Panc1 (cell line): Measurements from ENCODE around the gene ALG1L2. TPM values are rescaled to one million over a fixed set of nuclear protein-coding genes. Genes with fewer than 3 reads are reported as not detected.
"Not testable (repeated sequence)": the region's sequence is repeated elsewhere in the genome, so short reads cannot be mapped to it uniquely, and the experiment has no call there.

Source experiments
- ATAC-seq: fragments of 200-7000 bp; cut with Tn5 transposase; 2 replicates; pipeline ENCODE4 v1.9.1; 2020; ENCODE audit warnings: mild to moderate bottlenecking, moderate library complexity
- BruUV-seq: library from RNA; stranded (reverse); fragments of 400-500 nt; replicated peaks from 2 replicates; lab custom pipeline; 2021; lab: Mats Ljungman, UMichigan
- CTCF ChIA-PET: fragments of 300-600 bp; sonication (Branson Sonifier 250); formaldehyde crosslinking; loops from one replicate; lab custom pipeline; 2022; ENCODE audit warnings: antibody characterized with exemption; lab: Charles Lee
- POLR2A ChIA-PET: fragments of 300-600 bp; sonication (Branson Sonifier 250); formaldehyde crosslinking; loops from one replicate; lab custom pipeline; 2022; ENCODE audit warnings: antibody characterized with exemption; lab: Charles Lee
- DNase-seq: peaks from one replicate; pipeline ENCODE4 v3.0.0-alpha.2; 2010; ENCODE audit warnings: low read depth, low spot score
- H3K27ac ChIP-seq: 2 replicates; pipeline ENCODE4 v1.5.1; 2011; ENCODE audit warnings: mild to moderate bottlenecking, low read length, inconsistent platforms
- H3K27me3 ChIP-seq: fragments of 200-500 bp; sonication (Bioruptor generic); 2 replicates; pipeline ENCODE4 v1.6.0; 2014; ENCODE audit warnings: low read length, inconsistent platforms; ENCODE audit not compliant: control insufficient read depth, insufficient read depth
- H3K36me3 ChIP-seq: fragments of 200-500 bp; sonication (Bioruptor generic); 2 replicates; pipeline ENCODE4 v1.5.1; 2014; ENCODE audit warnings: inconsistent platforms, mild to moderate bottlenecking, low read length, moderate library complexity; ENCODE audit not compliant: control insufficient read depth, insufficient read depth
- H3K4me1 ChIP-seq: 2 replicates; pipeline ENCODE4 v1.5.1; 2011; ENCODE audit warnings: inconsistent platforms, mild to moderate bottlenecking, low read length, moderate library complexity; ENCODE audit not compliant: control insufficient read depth, insufficient read depth
- H3K4me3 ChIP-seq, 2 experiments: 2 replicates each; pipeline ENCODE4 v1.5.1; 2011 to 2012; ENCODE audit warnings: low read depth in 2 of 2, low read length in 2 of 2, mild to moderate bottlenecking in 2 of 2, inconsistent platforms in 1 of 2, moderate library complexity in 1 of 2
- H3K9me3 ChIP-seq: fragments of 200-500 bp; sonication (Bioruptor generic); 2 replicates; pipeline ENCODE4 v1.5.1; 2014; ENCODE audit warnings: low read depth, mild to moderate bottlenecking, inconsistent platforms, low read length, moderate library complexity; ENCODE audit not compliant: control insufficient read depth, insufficient read depth
- POLR2AphosphoS5 ChIP-seq: IDR thresholded peaks from 2 replicates; pipeline ENCODE4 v1.6.1; 2012; ENCODE audit warnings: mild to moderate bottlenecking, low read depth, low read length, moderate library complexity
- SIN3A ChIP-seq: IDR thresholded peaks from 2 replicates; pipeline ENCODE4 v1.6.1; 2012; ENCODE audit warnings: low read depth, mild to moderate bottlenecking, low read length, moderate library complexity, borderline replicate concordance; ENCODE audit not compliant: insufficient read depth
- TCF7L2 ChIP-seq: IDR thresholded peaks from 2 replicates; pipeline ENCODE4 v1.6.1; 2011; ENCODE audit warnings: mild to moderate bottlenecking, low read depth, low read length, inconsistent platforms
- in situ Hi-C: cut with HindIII; loops from 2 replicates; pipeline ENCODE4 v1.10.0; 2016; ENCODE audit warnings: low sequenced_read_pairs, low pct_unique_long_range_greater_than_20kb
- intact Hi-C: fragments of 100-400 bp; cut with micrococcal nuclease; formaldehyde crosslinking; loops from one replicate; pipeline ENCODE4 v1.10.0; 2022; ENCODE audit not compliant: unreplicated experiment
- total RNA-seq: library from RNA; stranded (reverse); gene quantifications from one replicate; pipeline ENCODE4 v1.2.1, GENCODE V29; 2021; ENCODE audit not compliant: unreplicated experiment
- TF ChIP-seq, protein P1 (sequence below): fragments of 450-650 bp; IDR thresholded peaks from 2 replicates; pipeline ENCODE4 v1.5.1; 2017; ENCODE audit warnings: mild to moderate bottlenecking
- TF ChIP-seq, protein P2 (sequence below), 2 experiments: IDR thresholded peaks; 2 replicates each; pipeline ENCODE4 v1.6.1; 2011 to 2012; ENCODE audit warnings: low read depth in 2 of 2, control low read depth in 1 of 2, low read length in 1 of 2, mild to moderate bottlenecking in 1 of 2, moderate library complexity in 1 of 2; ENCODE audit not compliant: insufficient read depth in 1 of 2

ALG1L2 gene
- total RNA-seq, 1 experiment from 2014 or later = 0.33 TPM

DNA sequence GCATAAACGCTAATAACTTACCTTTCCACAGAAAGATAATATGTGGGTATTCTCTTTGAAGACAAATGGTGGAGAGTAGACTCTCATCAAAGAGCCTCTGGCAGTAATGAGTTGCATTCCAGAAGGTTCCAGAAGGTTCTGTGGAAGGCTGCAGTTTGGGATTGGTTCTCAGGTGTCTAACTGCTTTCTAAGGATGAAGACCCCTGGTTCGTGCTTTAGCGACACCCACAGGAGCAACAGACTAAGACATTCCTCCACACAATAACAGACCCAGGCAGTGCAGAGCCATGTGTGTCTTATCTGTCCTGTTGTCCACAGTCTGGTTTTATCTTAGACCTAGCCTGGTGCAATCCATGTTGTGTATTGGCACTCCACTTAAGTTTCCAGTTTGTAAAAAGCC lies 9.1 kb downstream of the ALG1L2 start:
- TF ChIP-seq, protein P1, sequence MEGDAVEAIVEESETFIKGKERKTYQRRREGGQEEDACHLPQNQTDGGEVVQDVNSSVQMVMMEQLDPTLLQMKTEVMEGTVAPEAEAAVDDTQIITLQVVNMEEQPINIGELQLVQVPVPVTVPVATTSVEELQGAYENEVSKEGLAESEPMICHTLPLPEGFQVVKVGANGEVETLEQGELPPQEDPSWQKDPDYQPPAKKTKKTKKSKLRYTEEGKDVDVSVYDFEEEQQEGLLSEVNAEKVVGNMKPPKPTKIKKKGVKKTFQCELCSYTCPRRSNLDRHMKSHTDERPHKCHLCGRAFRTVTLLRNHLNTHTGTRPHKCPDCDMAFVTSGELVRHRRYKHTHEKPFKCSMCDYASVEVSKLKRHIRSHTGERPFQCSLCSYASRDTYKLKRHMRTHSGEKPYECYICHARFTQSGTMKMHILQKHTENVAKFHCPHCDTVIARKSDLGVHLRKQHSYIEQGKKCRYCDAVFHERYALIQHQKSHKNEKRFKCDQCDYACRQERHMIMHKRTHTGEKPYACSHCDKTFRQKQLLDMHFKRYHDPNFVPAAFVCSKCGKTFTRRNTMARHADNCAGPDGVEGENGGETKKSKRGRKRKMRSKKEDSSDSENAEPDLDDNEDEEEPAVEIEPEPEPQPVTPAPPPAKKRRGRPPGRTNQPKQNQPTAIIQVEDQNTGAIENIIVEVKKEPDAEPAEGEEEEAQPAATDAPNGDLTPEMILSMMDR = peak; percentile 54
- H3K27me3 ChIP-seq, H3K4me3 ChIP-seq, BruUV-seq, H3K27ac ChIP-seq, in situ Hi-C loops, H3K9me3 ChIP-seq, H3K4me1 ChIP-seq, H3K36me3 ChIP-seq, ATAC-seq, DNase-seq: not testable (repeated sequence)
- intact Hi-C loops = loop anchor here (2.0 to 10.0 kb wide), 2 partner anchors 148 to 466 kb away; no protein-coding TSS in a partner anchor
- ChIA-PET POLR2A (interaction anchor here (0.6 kb wide), 1 partner anchor 124 kb away, joined by 5 read pairs; no protein-coding TSS in a partner anchor), CTCF (interaction anchor here (0.7 kb wide), 1 partner anchor 149 kb away, joined by 4 read pairs; no protein-coding TSS in a partner anchor)

DNA sequence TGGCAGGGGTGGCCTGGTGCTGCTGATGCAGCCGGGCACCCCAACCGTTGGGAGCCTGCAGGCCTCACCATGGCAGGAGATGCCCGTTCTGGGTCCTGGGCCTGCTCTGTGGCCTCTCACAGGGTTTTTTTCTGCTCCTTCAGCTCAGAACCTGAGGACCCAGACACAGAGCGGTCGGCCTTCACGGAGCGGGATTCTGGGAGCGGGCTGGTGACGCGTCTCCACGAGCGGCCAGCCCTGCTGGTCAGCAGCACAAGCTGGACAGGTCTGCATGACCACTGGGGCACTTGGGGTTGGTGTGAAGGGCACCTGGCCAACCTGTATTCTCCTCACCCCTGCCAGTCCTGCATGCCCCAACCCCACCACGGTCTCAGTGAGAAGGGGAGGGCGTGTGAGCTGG lies 10.3 kb downstream of the ALG1L2 start:
- TF ChIP-seq, protein P2, sequence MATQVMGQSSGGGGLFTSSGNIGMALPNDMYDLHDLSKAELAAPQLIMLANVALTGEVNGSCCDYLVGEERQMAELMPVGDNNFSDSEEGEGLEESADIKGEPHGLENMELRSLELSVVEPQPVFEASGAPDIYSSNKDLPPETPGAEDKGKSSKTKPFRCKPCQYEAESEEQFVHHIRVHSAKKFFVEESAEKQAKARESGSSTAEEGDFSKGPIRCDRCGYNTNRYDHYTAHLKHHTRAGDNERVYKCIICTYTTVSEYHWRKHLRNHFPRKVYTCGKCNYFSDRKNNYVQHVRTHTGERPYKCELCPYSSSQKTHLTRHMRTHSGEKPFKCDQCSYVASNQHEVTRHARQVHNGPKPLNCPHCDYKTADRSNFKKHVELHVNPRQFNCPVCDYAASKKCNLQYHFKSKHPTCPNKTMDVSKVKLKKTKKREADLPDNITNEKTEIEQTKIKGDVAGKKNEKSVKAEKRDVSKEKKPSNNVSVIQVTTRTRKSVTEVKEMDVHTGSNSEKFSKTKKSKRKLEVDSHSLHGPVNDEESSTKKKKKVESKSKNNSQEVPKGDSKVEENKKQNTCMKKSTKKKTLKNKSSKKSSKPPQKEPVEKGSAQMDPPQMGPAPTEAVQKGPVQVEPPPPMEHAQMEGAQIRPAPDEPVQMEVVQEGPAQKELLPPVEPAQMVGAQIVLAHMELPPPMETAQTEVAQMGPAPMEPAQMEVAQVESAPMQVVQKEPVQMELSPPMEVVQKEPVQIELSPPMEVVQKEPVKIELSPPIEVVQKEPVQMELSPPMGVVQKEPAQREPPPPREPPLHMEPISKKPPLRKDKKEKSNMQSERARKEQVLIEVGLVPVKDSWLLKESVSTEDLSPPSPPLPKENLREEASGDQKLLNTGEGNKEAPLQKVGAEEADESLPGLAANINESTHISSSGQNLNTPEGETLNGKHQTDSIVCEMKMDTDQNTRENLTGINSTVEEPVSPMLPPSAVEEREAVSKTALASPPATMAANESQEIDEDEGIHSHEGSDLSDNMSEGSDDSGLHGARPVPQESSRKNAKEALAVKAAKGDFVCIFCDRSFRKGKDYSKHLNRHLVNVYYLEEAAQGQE (IDR thresholded peaks at IDR 0.05; ENCODE audit: insufficient read depth in 1 of 2, low read depth in 2 of 2, low read length in 1 of 2) = no peak
- no peak for TF ChIP-seq TCF7L2
- TF ChIP-seq POLR2AphosphoS5 = no peak
- TF ChIP-seq SIN3A = no peak
- TF ChIP-seq, protein P1 = no peak
- ChIA-PET POLR2A (no interaction called here), CTCF (interaction anchor here (0.6 kb wide), 1 partner anchor 150 kb away, joined by 3 read pairs; no protein-coding TSS in a partner anchor)
- Histone ChIP-seq H3K36me3 (no peaks in the 10 kb centered on the region), H3K4me3 (no peak overlapping the region), H3K9me3 (no peaks in the 10 kb centered on the region), H3K27ac (no peak overlapping the region), H3K27me3 (no peaks in the 10 kb centered on the region), H3K4me1 (no peaks in the 10 kb centered on the region)
- in situ Hi-C loops (no loop called here), intact Hi-C loops (loop anchor here (2.0 to 10.0 kb wide), 2 partner anchors 149 to 467 kb away; no protein-coding TSS in a partner anchor)
- no TSS peak for BruUV-seq
- DNase-seq = no peak
- ATAC-seq = no peak
